OCI-M2 (cell line): ENCODE data around the gene SLC39A3.

Source experiments
- DNase-seq: peaks from one replicate; lab custom pipeline; 2025; ENCODE audit not compliant: unreplicated experiment; lab: John Stamatoyannopoulos, UW

The SLC39A3 gene, protein sequence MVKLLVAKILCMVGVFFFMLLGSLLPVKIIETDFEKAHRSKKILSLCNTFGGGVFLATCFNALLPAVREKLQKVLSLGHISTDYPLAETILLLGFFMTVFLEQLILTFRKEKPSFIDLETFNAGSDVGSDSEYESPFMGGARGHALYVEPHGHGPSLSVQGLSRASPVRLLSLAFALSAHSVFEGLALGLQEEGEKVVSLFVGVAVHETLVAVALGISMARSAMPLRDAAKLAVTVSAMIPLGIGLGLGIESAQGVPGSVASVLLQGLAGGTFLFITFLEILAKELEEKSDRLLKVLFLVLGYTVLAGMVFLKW

DNA sequence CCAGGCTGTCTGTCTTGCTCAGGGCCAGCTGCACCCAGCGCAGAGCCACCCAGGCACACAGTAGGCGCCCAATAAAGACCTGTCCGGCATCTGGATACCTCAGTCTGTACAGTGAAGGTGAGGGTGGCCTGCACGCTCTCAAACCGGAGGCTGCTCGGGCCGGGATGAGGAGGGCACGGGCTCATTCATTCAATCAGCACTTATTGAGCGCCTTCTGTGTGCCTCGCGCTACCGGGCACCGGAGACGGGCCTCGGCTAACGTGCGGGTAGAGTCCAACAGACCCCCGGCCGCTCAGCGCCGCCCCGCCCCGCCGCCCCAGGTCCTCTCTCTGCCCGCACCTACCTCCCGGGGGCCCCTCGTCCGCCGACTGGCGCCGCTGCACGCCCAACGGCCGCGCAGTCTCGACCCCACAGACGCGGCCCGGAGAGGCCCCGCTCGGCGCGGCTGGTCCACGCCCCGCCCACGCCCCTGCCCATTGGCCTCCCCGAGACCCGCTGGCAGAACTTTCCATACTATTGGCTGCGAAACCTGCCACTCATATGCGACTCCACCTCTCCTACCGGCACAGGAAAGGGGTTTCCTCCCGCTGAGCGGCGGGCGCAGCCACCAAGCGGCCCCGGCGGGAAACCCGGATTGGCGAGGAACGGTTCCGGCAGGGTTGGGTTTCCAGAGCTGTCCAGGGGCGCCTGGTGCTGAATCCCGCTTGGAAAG is at the start of gene SLC39A3:
Gene SLC39A3, minus strand, starts transcription at position 416 of the 712 bp plus-strand sequence. CDS start 2,760 bp downstream, outside the sequence.
- peak; percentile 49 for DNase-seq

DNA sequence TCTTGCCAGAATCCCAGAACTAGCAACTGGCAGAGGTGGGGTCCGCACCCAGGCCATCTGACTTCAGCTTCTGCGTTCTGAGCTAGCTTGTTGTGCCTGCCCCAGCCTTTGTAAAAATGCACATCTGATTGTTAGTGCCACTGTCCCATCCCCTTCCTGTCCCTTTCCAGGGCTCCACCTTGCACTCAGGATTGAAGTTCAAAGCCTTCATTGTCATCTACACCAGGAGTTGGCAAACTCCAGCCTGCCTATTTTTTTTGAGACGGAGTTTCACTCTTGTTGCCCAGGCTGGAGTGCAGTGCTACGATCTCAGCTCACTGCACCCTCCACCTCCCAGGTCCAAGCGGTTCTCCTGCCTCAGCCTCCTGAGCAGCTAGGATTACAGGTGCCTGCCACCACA is 48.4 kb upstream of the SLC39A3 start:
- DNase-seq, result no peak

DNA sequence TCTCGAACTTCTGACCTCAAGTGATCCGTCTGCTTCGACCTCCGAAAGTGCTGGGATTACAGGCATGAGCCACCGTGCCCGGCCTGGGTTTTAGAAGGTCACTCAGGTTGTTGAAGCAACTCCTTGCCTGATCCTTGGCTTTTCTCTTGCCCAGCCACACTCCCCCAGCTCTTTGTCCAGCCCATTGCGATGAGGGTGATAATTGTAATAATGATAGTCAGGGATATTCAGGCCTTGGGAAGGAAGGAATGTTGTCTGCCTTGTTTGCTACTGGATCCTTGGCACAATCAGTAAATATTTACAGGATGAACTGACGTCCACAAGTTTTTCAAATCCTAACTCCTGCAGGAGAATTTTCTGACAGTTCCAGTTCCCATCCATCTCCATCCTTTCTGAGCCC is 47.3 kb upstream of the SLC39A3 start:
- DNase-seq, result no peak

DNA sequence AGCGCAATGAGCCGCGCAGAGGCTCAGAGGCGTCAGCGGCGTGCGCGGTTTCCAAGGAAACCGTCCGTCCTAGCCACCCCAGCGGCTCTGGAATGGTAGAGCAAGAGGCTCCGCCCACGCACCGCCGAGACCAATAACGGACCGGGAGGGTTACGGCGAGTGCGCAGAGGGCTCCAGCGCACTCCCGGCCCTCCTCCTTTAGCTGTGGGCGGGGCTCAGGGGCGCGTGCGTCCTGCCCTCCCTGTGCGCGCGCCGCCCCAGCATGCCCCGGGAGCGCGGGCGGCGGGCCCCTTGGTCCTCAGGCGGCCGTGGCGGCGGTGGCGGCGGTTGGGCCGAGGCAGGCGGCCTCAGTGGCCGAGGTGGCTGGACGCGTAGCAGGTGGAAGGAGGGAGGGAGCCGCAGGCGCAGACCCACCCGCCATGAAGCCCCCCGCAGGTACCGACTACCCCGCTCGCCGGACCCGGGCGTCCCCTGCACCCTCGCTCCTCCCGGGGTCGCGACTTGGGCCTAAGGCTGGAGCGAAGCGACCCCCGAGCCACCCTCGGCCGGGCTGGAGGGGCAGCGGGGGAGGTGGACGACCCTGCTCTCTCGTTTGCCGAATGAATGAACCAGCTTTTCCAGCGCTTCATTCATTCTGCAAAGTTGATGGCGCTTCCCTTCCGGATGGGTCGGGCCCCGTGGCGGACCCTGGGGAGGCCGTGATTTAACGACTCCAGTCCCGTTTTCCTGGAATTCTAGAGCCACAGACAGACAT is 45.6 kb upstream of the SLC39A3 start, which contains the start of gene THOP1:
Gene THOP1, plus strand, starts transcription at position 260 of the 754 bp plus-strand sequence. Its CDS starts 160 bp downstream, at position 420.
- DNase-seq, result peak; percentile 91

DNA sequence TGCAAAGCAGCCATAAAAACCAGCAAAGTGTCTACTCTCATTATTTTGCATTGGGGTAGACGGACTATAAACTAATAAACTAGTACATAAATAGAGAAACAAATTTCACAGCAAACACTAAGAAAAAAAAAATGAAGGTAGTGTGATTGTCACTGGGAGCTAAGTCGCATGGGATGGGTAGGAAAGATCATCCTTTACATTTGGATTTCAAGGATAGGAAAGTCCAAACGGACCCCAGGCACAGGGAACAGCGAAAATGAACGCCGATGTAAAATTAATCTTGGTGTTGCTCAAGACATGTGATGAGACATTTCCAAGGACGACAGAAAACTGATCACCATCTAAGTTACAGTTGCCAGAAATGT is 43.9 kb upstream of the SLC39A3 start:
- no peak for DNase-seq

DNA sequence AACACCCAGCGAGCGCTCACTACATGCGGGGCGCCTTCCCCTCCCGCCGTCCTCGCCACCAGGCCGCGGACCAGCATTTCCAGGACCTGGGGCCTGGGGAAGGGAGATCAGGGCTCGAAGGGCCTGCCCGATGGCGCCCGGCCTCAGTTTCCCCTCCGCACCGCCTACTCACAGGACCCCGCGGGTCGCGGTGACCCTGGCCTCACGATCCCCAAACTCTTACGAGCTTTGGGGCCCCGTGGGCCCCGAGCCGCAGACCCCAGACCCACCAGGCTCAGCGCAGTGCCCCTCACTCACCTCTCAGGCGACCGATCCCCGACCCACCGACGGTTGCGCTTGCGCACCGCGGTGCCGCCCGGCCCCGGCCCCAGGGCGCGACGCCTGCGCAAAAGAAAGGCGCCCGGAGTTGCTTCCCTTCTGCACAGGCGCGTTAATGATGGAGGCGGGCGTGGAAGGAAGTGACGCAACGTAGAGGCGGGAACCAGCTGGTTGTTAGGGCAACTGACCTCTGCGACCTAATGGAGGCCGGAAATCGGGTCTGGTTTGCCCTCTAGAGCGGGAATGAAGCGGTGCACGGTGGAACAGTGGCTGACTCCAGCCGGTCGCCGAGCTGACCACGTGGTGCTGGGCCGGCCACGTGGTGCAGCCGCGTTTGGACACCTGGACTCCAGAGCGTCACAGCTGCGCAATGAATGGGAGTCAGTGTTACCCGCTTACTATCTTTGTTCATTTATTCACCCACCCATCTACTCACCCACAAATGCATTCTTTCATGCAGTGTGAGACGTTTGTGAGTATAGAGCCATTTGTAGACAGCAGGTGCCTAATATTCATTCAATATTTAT is 43.3 kb upstream of the SLC39A3 start, which contains the start of gene SGTA:
Gene SGTA, minus strand, starts transcription at position 338 of the 845 bp plus-strand sequence. CDS start 14,205 bp downstream, outside the sequence.
- DNase-seq, result peak; percentile 92

DNA sequence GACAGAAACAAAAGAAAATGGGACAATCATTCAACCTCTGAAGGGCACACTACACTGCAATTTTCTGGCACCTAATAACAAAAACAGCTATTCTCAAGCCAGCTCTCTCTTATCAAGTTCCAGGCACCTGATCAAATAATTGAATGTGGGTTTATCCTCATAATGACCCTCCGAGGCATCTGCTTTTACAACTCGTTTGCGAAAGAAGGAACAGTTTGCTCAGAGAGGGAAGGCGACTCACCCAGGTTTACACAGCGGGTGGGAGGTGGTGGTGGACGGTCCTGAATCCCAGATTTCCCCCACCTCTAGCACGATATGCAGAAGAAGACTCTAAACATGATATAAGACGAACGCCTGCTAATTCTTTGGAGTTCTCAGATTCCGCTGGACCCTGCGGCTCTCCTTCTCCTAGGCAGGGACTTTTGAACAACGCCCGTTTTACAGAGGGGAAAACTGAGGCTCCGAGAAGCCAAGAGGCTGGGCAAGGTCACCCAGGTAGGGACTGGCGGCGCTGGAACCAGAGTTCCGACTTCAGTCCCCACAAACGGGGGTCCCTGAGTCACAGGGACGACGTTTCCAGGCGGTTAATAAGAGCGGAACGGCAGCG is 42.6 kb upstream of the SLC39A3 start:
- DNase-seq, result no peak

DNA sequence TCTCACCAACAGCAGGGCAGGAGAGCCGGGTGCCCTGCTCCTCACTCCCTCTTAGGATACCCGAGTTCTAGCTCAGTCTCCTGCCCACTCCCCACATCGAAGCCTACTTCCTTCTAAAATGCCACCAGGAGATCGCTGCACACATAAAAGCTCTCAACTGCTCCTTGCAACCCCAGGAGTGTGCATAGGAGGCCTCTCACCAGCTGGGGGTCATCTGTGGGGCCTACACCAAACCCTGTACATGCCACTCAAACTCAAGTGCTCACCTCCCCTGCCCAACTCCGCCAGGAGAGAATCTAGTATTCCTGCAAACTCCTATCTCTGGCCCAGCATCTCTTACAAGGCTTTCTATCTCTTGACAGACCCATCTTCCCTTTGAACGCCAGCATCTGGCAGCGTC is 40.5 kb upstream of the SLC39A3 start:
- DNase-seq, result no peak

DNA sequence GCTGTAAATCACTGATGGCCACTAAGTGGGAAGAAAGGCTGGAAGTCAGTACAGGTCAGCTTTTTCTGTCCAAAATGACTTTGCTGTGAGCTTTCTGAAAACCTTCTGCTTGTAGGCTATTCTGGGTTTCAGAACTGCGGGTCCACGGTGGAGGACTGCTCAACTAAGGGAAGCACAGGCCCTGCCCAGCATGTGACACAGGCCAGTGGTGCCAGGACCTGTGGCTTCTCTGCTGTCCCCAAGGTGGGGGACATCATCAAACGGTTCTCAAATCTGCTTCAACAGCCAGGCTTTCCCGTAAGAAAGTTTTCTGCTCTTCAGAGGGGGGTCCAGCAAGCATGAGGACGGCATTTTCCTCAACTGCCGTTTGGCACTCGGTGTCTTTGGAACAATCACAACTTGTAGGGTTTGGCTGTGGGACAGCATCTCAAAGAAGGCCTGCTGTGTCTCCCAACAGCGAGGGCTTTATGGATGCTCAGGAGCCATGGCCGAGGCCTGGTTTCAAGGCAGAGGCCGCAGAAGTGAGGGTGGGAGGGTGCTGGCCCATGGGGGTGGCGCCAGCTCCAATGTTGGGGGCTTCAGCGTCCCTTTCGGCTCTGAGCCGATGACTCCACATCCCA is 39.4 kb upstream of the SLC39A3 start:
- no peak for DNase-seq

DNA sequence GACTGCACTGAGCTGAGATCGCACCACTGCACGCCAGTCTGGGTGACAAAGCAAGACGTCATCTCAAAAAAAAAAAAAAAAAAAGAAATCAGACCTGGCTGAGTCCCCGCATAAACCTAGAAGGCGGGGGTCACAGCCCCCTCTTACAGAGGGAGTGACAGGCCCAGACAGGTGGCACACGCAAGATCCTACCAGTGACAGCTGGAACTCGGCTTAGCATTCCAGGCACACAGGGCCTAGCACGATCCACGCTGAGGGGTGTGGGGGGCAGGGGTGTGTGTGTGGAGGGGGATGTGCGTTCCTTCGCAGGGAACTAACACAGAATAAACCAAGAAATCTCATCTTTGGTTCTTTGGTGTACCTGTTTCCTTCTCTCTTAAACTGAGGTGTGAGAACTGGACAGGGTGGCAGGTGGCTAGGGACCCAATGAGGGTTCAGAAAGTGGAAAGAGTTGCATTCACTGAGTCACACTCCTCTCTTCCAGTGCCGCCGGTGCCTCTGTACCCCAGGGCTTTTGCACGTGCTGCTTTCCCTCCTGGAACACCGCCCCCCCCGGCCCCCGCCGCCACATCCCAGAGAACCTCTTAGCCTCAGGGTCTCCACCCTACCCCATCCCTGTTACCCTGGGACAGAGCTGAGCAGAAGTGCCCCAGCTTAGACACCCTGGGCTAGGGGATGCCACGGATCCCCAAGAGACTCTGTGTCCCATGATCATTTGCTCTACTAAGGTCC is 38.3 kb upstream of the SLC39A3 start:
- DNase-seq, result no peak

DNA sequence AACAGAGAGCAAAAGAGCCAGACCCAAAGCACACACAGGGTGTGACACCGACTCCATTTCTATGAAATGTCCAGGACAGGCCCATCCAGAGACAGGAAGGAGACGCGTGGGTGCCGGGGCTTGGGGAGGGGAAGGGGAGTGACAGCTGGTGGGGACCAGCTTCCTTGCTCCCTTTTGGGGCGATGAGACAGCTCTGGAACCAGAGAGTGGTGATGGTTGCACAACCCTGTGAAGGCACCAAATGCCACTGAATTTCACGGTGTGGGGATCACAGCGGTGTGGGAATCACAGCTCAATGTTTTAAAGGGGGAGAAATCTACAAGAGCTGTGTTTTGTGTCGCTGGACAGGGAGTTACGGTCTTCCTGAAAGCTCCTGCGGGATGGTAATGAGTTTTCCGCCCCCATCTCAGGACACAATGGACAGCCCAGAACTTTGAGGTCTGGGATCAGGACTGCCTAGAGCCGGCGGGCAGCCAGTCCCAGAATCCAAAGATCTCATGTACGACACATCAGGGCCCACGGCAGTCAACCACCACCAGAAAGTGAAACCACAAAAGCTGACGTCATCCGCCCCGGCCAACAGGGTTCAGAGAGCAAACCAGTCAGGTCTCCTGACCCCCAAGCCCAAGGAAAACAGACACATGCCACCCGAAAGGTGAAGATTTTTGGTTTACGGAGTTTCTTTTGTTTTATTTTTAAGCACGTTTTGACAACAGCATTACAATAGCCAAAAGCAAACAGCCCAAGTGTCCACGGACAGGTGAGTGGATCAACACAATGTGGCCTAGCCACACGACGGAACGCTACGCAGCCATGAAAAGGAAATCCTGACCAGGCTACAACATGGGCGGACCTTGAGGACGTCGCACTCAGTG is 36.0 kb upstream of the SLC39A3 start:
- no peak for DNase-seq

DNA sequence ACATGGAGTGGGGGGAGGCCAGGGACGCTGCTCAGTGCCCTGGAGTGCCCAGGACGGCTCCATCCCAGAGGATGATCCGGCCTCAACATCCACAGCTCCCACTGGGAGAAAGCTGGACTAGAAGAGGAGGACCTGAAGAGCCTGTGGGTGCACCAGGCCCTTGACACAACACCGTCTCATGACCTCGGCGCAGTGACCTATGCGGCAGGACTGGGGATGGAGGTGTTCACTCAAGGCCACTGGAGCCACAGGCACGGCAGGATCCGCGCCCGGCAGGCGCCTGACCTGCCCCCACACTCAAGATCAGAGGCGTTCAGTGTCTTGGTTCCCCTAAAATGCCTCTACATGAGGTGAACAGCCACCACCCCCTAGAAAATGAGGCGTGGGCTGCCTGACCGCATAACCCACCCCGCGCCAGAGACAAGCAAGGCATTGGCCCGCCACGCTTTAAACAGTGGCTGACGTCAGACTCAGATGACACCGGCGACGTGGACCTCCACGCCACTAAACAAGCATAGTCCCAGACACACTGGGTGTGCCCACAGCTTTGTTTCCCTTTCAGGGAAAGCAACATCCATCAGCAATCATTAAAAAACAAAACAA is 35.2 kb upstream of the SLC39A3 start:
- DNase-seq, result no peak

DNA sequence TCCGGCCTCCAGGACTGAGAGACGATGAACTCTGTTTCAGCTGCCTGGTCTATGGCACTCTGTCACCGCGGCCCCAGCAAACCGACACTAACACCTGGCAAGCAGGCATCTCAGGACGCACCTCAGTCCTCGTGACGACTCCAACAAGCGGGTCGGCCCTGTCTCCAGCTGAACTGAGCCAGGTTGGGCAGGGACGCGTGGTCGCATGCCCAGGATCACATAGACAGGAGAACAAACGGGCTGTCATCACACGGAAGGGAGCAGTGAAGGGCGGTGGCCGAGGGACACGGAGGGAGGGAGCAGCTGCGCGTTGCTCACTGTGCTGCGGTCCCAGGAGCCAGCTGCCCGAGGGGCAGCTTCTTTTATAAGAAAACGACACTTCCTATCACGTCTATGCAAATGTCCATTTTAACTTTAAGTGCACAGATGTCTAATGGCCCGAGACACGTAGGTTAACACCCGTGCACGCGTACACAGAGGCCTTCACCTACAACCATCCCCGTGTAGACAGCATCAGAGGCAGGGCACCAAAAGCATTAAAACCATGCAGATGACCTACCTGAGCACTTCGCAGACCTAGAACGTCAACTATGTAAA is 34.4 kb upstream of the SLC39A3 start:
- DNase-seq, result no peak

DNA sequence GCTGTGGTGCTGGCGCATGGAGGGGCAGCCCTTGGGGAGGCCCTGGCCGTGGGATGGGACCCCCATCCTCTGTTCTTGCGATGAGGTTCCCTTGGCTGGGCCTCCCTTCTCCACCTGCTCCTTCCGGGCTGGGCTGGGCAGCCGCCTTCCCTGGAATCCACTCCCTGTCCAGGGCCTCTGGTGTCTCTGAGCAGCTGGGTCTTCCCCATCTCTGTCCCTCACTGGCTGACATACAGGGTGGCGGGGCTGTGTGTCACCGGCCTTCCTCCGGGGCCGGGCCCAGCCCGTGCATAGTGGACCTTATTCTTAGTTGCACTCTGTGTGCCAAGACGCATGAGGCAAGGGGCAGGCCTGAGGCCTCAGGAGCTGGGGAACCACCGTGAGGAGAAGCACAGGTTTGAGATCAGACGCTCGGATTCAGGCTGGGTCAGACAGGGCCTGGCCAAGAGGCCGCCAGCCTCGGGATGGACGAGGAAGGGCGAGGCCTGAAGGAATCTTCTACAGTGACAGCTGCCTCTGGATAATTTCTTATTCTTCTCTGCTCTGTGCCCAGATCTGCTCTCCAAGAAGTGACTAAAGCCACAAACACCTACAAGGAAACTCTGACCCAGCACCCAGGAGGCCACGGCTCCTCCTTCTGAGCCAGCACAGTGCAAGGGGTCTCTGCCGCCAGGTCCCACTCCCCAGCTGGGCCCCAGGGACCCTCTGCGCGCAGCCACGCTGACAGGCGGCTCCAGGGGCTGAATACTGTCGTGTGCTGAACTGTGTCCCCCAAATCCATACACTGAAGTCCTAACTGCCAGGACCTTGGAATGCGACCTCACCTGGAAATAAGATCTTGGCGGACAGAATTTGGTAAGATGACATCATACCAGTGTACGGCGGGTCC is 32.2 kb upstream of the SLC39A3 start:
- no peak for DNase-seq

DNA sequence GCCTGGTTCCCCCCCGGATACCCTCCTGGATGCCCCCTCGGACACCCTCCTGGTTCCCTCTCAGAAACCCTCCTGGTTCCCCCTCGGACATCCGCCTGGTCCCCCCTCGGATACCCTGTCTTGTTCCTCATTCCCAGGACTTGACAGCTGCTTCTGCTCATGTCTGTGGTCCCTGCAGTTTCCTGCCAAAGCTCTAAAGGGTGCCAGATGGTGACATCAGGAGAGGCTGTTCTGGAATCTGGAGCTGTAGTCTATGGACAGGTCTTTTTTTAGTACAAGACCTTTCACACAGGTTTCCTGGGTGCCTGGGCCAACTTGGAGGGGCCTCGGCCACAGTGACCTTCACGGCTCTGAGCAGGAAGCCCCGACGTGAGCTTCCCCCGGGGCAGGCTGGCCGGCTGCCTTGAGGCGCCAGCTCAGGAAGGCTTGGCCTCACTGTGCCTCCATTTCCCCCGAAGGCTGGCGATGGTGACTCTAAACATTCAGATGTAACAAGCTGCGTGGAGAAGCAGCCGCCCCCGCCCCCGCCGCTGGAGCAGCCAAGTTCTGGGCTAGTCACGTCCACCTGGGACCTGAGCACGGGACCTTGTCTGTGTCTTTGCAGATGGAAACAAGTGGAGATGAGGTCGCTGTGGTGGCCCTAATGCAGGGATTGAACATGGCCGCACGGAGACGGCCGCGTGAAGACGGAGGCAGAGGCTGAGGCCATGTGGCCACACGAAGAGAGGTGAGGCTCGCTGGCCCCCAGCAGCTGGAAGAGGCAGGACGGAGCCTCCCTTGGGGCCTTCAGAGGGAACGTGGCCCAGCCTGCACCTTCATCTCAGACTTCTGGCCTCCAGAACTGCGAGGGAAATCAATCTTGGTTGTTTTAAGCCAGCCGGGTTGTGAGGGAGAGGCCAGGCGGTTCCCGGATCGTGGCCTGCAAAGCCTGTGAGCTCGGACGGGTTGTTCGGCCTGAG is 30.5 kb upstream of the SLC39A3 start:
- DNase-seq, result no peak
